NCI-H774 (cell line): Measurements from ENCODE around the gene VPS4A.
"Not testable (repeated sequence)": the region's sequence is repeated elsewhere in the genome, so short reads cannot be mapped to it uniquely, and the experiment has no call there.

Experiments used
- DNase-seq: peaks from one replicate; lab custom pipeline; 2025; lab: John Stamatoyannopoulos, UW

The VPS4A gene

GRCh38 chr16:69327585-69328310 is 16.6 kb downstream of the VPS4A start:
- no peak for DNase-seq

GRCh38 chr16:69328854-69329316 is 17.7 kb downstream of the VPS4A start:
- no peak for DNase-seq

GRCh38 chr16:69329369-69330285 is 18.5 kb downstream of the VPS4A start:
- DNase-seq: no peak

GRCh38 chr16:69330286-69331109 is 19.3 kb downstream of the VPS4A start, which contains the start of gene PDF:
PDF (minus strand) TSS chr16:69330588; CDS start chr16:69330570, 18 bp downstream.
- peak; percentile 80 for DNase-seq

- DNase-seq: no peak
These were observed 23.5 kb downstream of the VPS4A start for GRCh38 chr16:69334696-69335095.

GRCh38 chr16:69338557-69339288 is 27.6 kb downstream of the VPS4A start:
- no peak for DNase-seq

DNA sequence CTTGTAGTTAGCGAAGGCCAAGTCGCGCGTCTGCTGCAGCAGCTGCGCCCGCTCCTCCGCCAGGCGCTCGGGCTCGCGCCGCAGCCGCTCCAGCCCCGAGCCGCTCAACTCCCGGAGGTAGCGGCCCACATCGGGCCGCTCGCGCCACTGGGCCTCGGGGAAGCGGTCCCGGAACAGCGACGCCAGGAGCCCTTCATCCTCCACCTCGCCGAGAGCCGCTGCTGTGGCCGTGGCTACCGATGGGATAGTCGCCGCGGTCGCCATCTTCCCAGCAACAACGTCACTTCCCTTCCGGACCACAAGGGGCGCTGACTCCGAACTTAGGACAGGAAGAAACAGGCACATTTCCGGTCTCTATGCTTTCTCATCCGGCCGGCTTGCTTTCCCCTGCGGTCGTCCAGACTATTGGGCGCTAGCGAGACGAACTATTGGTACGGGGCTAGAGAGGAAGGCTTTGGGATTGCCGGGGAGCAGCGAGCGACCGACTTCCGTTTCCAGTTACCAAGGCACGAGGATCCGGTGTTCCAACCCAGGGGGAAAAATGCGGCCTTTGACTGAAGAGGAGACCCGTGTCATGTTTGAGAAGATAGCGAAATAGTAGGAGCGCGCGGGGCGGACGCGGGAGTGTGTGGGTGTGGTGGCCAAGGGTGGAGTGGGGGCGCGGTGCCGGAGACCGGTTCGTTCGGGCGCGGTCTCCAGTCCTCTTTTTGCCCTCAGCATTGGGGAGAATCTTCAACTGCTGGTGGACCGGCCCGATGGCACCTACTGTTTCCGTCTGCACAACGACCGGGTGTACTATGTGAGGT is 28.3 kb downstream of the VPS4A start, which contains the start of the genes COG8 and NIP7:
TSS of gene COG8 (minus strand) at position 276 of the 806 bp plus-strand sequence. CDS start at position 264, 12 bp downstream.
TSS of gene NIP7 (plus strand) at position 484 of the 806 bp plus-strand sequence. CDS start at position 542, 58 bp downstream.
- peak; percentile 92 for DNase-seq

- no peak for DNase-seq
These were observed 29.0 kb downstream of the VPS4A start for GRCh38 chr16:69340095-69340644.

DNA sequence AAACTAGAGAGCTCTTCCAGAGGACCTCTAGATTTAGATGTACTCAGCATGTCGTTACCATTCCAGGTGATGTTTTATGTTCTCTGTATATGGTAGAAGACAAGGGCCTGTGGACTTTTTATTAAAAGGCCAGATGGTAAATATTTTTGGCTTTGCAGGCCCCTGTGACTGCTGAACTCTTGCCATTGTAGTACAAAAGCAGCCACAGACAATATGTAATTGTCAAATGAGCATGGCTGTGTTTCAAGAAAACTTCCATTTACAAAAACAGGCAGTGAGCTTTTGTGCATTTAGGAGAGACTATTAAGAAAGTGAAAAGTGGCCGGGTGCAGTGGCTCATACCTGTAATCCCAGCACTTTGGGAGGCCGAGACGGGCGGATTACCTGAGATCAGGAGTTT is 33.0 kb downstream of the VPS4A start:
- DNase-seq: no peak

- DNase-seq: no peak
These were observed 34.8 kb downstream of the VPS4A start for GRCh38 chr16:69345923-69346322.

DNA sequence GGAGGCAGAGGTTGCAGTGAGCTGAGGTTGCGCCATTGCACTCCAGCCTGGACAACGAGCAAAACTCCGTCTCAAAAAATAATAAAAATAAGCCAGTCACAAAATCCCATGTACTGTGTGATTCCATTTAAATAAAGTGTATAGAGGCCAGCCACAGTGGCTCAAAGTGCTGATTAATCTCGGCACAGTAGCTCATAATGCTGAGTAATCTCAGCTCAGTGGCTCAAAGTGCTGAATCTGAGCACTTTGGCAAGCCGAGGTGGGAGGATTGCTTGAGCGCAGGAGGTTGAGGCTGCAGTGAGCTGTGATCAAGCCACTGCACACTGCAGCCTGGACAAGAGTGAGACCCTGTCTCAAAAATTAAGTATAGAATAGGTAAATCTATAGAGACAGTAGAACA is 35.5 kb downstream of the VPS4A start:
- no peak for DNase-seq

GRCh38 chr16:69348222-69348621 is 37.1 kb downstream of the VPS4A start:
- no peak for DNase-seq

- DNase-seq: no peak
These were observed 38.4 kb downstream of the VPS4A start for GRCh38 chr16:69349536-69349935.

- no peak for DNase-seq
These were observed 39.5 kb downstream of the VPS4A start for GRCh38 chr16:69350536-69351133.

GRCh38 chr16:69351309-69352027 is 40.3 kb downstream of the VPS4A start, which contains the start of gene TMED6:
TMED6 (minus strand) TSS chr16:69351786; CDS start chr16:69351753, 33 bp downstream.
- no peak for DNase-seq

- not testable (repeated sequence) for DNase-seq
These were observed 48.9 kb downstream of the VPS4A start for GRCh38 chr16:69360070-69360469.

- no peak for DNase-seq
These were observed 52.1 kb downstream of the VPS4A start for GRCh38 chr16:69363281-69363717.

DNA sequence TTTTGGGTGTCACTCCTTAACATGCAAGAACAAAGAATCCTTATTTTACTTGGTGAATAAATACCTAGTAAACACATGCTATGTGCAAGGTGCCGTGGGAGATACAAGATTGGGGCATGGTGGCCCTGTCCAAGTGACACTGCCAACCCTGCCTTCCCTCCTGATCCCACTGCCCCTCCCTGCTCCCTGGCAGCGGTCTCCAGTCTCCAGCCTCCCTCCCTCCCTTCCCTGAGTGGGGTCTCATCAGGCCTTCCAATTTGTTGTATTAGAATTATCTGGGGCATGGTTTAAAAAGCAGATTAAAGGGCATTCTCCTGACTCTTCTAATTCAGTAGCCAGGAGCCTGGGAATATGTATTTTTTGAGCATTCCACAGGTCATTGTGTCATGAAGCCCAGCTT is 52.9 kb downstream of the VPS4A start:
- DNase-seq: no peak

DNA sequence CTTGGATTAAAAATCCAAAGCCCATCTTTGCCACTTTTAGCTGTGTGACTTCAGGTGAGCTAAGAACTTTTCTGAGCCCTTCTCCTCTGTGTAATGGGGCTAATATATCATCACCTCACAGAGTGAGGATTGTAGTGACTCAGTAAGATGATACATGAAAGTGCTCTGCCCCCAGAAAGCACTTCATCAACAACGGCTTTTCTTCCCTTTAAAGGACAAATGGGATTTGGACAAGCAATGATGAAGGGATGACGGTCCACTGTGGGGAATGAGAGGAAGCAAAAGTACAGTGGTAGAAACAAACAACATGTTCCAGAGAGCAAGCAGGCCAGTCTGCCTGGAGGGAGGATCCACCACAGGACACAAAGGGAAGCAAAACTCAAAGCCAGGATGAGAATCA is 54.8 kb downstream of the VPS4A start:
- no peak for DNase-seq
